Measurements from ENCODE around the gene ITGB1BP1.

The ITGB1BP1 gene

GRCh38 chr2:9354318-9354717 lies 69.0 kb downstream of the ITGB1BP1 start:
- in situ Hi-C loops (cut with HindIII; ENCODE audit: low sequenced_read_pairs), result no loop called here
